Measurements from ENCODE around the gene C1orf174. TPM values are rescaled to one million over a fixed set of nuclear protein-coding genes. Genes with fewer than 3 reads are reported as not detected.

C1orf174 gene
- total and polyA plus RNA-seq, 2 of the 13 experiments (the other 11 are each of a cell fraction or from before 2014, with no cell fraction given) = 21.6 to 31.4 TPM

DNA sequence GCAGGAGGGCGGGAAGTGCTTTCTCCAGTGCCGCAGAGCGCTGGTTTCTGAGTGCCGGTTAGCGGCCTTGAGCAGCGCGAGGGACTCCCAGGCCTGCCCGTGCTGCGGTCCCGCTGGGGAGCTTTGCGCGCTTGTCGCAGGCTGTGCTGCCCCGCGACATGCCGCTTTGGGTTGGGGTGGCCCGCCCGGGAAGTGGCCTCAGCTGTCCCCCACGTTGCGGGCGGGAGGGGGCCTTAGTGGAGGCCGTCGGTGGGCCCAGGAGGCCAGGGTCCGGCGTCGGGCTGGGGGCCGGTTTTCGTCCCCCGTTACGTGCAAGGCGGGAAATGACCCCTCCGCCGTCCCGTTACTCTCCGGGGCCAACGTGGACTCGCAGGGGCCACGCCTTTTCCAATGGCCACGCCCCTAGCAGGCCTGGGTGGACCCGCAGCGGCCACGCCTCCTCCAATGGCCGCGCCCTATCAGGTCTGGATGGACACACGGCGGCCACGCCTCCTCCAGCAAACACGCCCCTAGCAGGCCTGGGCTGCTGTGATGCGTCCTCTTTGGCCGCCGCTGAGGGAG lies 977 bp upstream of the C1orf174 start (continued):
- no peak for TF ChIP-seq PLRG1 (conservative IDR thresholded peaks at IDR 0.05)
- peak; percentile 96 for TF ChIP-seq SP4 (CRISPR knock-in tag; IDR thresholded peaks at IDR 0.05)
- no peak for TF ChIP-seq ZBTB33 (CRISPR knock-in tag; IDR thresholded peaks at IDR 0.05)
- no peak for TF ChIP-seq BRCA1 (CRISPR knock-in tag; IDR thresholded peaks at IDR 0.05)
- TF ChIP-seq BATF2 (CRISPR knock-in tag; IDR thresholded peaks at IDR 0.05) = no peak
- TF ChIP-seq HHEX (CRISPR knock-in tag; IDR thresholded peaks at IDR 0.05) = no peak
- TF ChIP-seq CENPX (CRISPR knock-in tag; IDR thresholded peaks at IDR 0.05) = no peak
- TF ChIP-seq ZBED4 (CRISPR knock-in tag; IDR thresholded peaks at IDR 0.05; ENCODE audit: borderline replicate concordance) = no peak
- TF ChIP-seq RERE (CRISPR knock-in tag; IDR thresholded peaks at IDR 0.05; ENCODE audit: low read depth) = no peak
- no peak for TF ChIP-seq NR2F6 (IDR thresholded peaks at IDR 0.05)
- no peak for TF ChIP-seq NR2F6 (CRISPR knock-in tag; IDR thresholded peaks at IDR 0.05)
- TF ChIP-seq ZNF782 (CRISPR knock-in tag; IDR thresholded peaks at IDR 0.05; ENCODE audit: borderline replicate concordance) = no peak; the same call in 1 of the 2 replicates
- TF ChIP-seq GPBP1L1 (CRISPR knock-in tag; IDR thresholded peaks at IDR 0.05) = no peak
- TF ChIP-seq ZNF12 (CRISPR knock-in tag; IDR thresholded peaks at IDR 0.05) = no peak
- no peak for TF ChIP-seq MAFK (conservative IDR thresholded peaks at IDR 0.05 in 1 of 2, IDR thresholded peaks at IDR 0.05 in 1 of 2; ENCODE audit: low read length in 2 of 2)
- TF ChIP-seq THAP11 (CRISPR knock-in tag; IDR thresholded peaks at IDR 0.05) = no peak
- peak; percentile 33; the same call in 1 of the 2 replicates for TF ChIP-seq RAD21 (CRISPR knock-in tag; IDR thresholded peaks at IDR 0.05)
- TF ChIP-seq SRSF1 (optimal IDR thresholded peaks at IDR 0.05; ENCODE audit: low read depth, low read length) = no peak
